H9 (cell line): ENCODE results near the gene PCDHGB5. TPM values are rescaled to one million over a fixed set of nuclear protein-coding genes. Genes with fewer than 3 reads are reported as not detected.

Experiments used
- DNase-seq: peaks from one replicate; pipeline ENCODE4 v3.0.0-alpha.2; 2017
- H2AFZ ChIP-seq: one replicate; pipeline ENCODE4 v1.6.1; 2013; ENCODE audit warnings: mild to moderate bottlenecking, low read length, control low read depth, moderate library complexity
- H2AK5ac ChIP-seq: 2 replicates; pipeline ENCODE4 v1.6.1; 2013; ENCODE audit warnings: low read length, control low read depth, mixed read lengths; ENCODE audit not compliant: insufficient read length
- H2BK120ac ChIP-seq: one replicate; pipeline ENCODE4 v1.6.1; 2013; ENCODE audit warnings: low read depth, mild to moderate bottlenecking, low read length, control low read depth, inconsistent platforms; ENCODE audit not compliant: poor library complexity, severe bottlenecking
- H2BK12ac ChIP-seq: 2 replicates; pipeline ENCODE4 v1.6.1; 2013; ENCODE audit warnings: low read length, control low read depth, mixed read lengths, low read depth; ENCODE audit not compliant: insufficient read length
- H2BK15ac ChIP-seq: 2 replicates; pipeline ENCODE4 v1.6.1; 2013; ENCODE audit warnings: low read depth, low read length, control low read depth
- H2BK20ac ChIP-seq: one replicate; pipeline ENCODE4 v1.6.1; 2013; ENCODE audit warnings: low read depth, mild to moderate bottlenecking, low read length, control low read depth, inconsistent platforms; ENCODE audit not compliant: poor library complexity, severe bottlenecking
- H2BK5ac ChIP-seq: 2 replicates; pipeline ENCODE4 v1.6.1; 2013; ENCODE audit warnings: low read length, control low read depth, mixed read lengths; ENCODE audit not compliant: insufficient read length
- H3K14ac ChIP-seq: 2 replicates; pipeline ENCODE4 v1.6.1; 2013; ENCODE audit warnings: low read length, control low read depth; ENCODE audit not compliant: insufficient read depth
- H3K18ac ChIP-seq: 2 replicates; pipeline ENCODE4 v1.6.1; 2013; ENCODE audit warnings: low read depth, mild to moderate bottlenecking, mixed read lengths, low read length, control low read depth; ENCODE audit not compliant: insufficient read length
- H3K23ac ChIP-seq: 2 replicates; pipeline ENCODE4 v1.6.1; 2013; ENCODE audit warnings: low read length, control low read depth, mixed read lengths, low read depth; ENCODE audit not compliant: insufficient read length
- H3K23me2 ChIP-seq: 2 replicates; pipeline ENCODE4 v1.6.1; 2013; ENCODE audit warnings: low read depth, mild to moderate bottlenecking, mixed read lengths, low read length, control low read depth; ENCODE audit not compliant: insufficient read length, poor library complexity, severe bottlenecking
- H3K27ac ChIP-seq: 2 replicates; pipeline ENCODE4 v1.5.1; 2013; ENCODE audit warnings: low read length, control low read depth, mixed read lengths, low read depth; ENCODE audit not compliant: insufficient read length
- H3K27me3 ChIP-seq: 2 replicates; pipeline ENCODE4 v1.6.1; 2013; ENCODE audit warnings: low read length, control low read depth, inconsistent platforms; ENCODE audit not compliant: insufficient read depth
- H3K4ac ChIP-seq: 2 replicates; pipeline ENCODE4 v1.6.1; 2013; ENCODE audit warnings: low read depth, mild to moderate bottlenecking, control low read depth, inconsistent platforms, low read length, moderate library complexity
- H3K4me1 ChIP-seq: 2 replicates; pipeline ENCODE4 v1.6.1; 2013; ENCODE audit warnings: low read length, control low read depth, inconsistent platforms; ENCODE audit not compliant: insufficient read depth
- H3K4me2 ChIP-seq: 2 replicates; pipeline ENCODE4 v1.6.1; 2013; ENCODE audit warnings: low read length, control low read depth, mixed read lengths; ENCODE audit not compliant: insufficient read length, insufficient read depth
- H3K56ac ChIP-seq: 2 replicates; pipeline ENCODE4 v1.6.1; 2013; ENCODE audit warnings: low read depth, mild to moderate bottlenecking, mixed read lengths, low read length, control low read depth; ENCODE audit not compliant: insufficient read length
- H3K79me1 ChIP-seq: 2 replicates; pipeline ENCODE4 v1.6.1; 2013; ENCODE audit warnings: low read depth, mild to moderate bottlenecking, moderate library complexity, low read length, control low read depth, inconsistent platforms; ENCODE audit not compliant: insufficient read depth, poor library complexity, severe bottlenecking
- H3K79me2 ChIP-seq: 2 replicates; pipeline ENCODE4 v1.6.1; 2013; ENCODE audit warnings: low read length, control low read depth, inconsistent platforms; ENCODE audit not compliant: insufficient read depth
- H3K9ac ChIP-seq: 2 replicates; pipeline ENCODE4 v1.6.1; 2013; ENCODE audit warnings: low read length, control low read depth, mixed read lengths; ENCODE audit not compliant: insufficient read length; ENCODE audit errors: extremely low read depth
- H3K9me3 ChIP-seq: one replicate; pipeline ENCODE4 v1.6.1; 2013; ENCODE audit warnings: low read depth, low read length, inconsistent platforms; ENCODE audit not compliant: control insufficient read depth
- H3T11ph ChIP-seq: one replicate; pipeline ENCODE4 v1.6.1; 2013; ENCODE audit warnings: mild to moderate bottlenecking, low read length, control low read depth, inconsistent platforms
- H4K20me1 ChIP-seq: one replicate; pipeline ENCODE4 v1.6.1; 2013; ENCODE audit not compliant: control insufficient read depth, insufficient read length, insufficient read depth
- H4K5ac ChIP-seq: 2 replicates; pipeline ENCODE4 v1.6.1; 2013; ENCODE audit warnings: low read depth, mild to moderate bottlenecking, mixed read lengths, low read length, control low read depth; ENCODE audit not compliant: insufficient read length
- H4K8ac ChIP-seq: replicated peaks from 2 replicates; pipeline ENCODE4 v1.6.1; 2013; ENCODE audit warnings: low read length, control low read depth, mixed read lengths, low read depth; ENCODE audit not compliant: insufficient read length
- H4K91ac ChIP-seq: 2 replicates; pipeline ENCODE4 v1.6.1; 2013; ENCODE audit warnings: low read depth, mild to moderate bottlenecking, moderate library complexity, mixed read lengths, low read length, control low read depth; ENCODE audit not compliant: insufficient read length
- H3K27ac Mint-ChIP-seq, 3 experiments: 2 replicates in 2 of 3; 3 replicates in 1 of 3; pipeline ENCODE4 v1.8.0; 2020 to 2021; ENCODE audit warnings: mixed read lengths in 3 of 3, mild to moderate bottlenecking in 1 of 3, moderate library complexity in 1 of 3
- H3K27me3 Mint-ChIP-seq: 2 replicates; pipeline ENCODE4 v1.8.0; 2021; ENCODE audit warnings: low read depth, mild to moderate bottlenecking, moderate library complexity, mixed read lengths
- H3K36me3 Mint-ChIP-seq, 3 experiments: 2 replicates in 2 of 3; 3 replicates in 1 of 3; pipeline ENCODE4 v1.8.0; 2020 to 2021; ENCODE audit warnings: low read depth in 3 of 3, mixed read lengths in 3 of 3; ENCODE audit not compliant: insufficient read depth in 1 of 3
- H3K4me1 Mint-ChIP-seq, 2 experiments: 2 replicates each; pipeline ENCODE4 v1.8.0; 2020; ENCODE audit warnings: mixed read lengths in 2 of 2
- H3K4me3 Mint-ChIP-seq, 2 experiments: 2 replicates in 1 of 2; 3 replicates in 1 of 2; pipeline ENCODE4 v1.8.0; 2020 to 2021; ENCODE audit warnings: mild to moderate bottlenecking in 2 of 2, mixed read lengths in 2 of 2, moderate library complexity in 1 of 2
- H3K9me3 Mint-ChIP-seq, 2 experiments: 2 replicates in 1 of 2; 3 replicates in 1 of 2; pipeline ENCODE4 v1.8.0; 2020; ENCODE audit warnings: mild to moderate bottlenecking in 2 of 2, mixed read lengths in 2 of 2, moderate library complexity in 1 of 2
- WGBS: extraction: QIAGEN DNeasy Blood & Tissue Kit; methylation state at CpG from one replicate; pipeline ENCODE4 v1.1.7; 2013; ENCODE audit warnings: missing lambda C conversion rate, low lambda C conversion rate, mixed read lengths; ENCODE audit not compliant: insufficient read length; ENCODE audit errors: extremely low coverage; 5-methylcytosine and 5-hydroxymethylcytosine counted together
- total RNA-seq: library from RNA; stranded (reverse); gene quantifications from 2 replicates; pipeline ENCODE4 v1.2.1, GENCODE V29; 2021
- TF ChIP-seq, protein P1 (sequence below): fragments of 200-600 bp; sonication (generic); conservative IDR thresholded peaks from 3 replicates; pipeline ENCODE4 v1.8.0; 2021; ENCODE audit warnings: antibody characterized with exemption, mild to moderate bottlenecking

PCDHGB5 gene
- total RNA-seq, 1 experiment from 2014 or later: 3.8 TPM

DNA sequence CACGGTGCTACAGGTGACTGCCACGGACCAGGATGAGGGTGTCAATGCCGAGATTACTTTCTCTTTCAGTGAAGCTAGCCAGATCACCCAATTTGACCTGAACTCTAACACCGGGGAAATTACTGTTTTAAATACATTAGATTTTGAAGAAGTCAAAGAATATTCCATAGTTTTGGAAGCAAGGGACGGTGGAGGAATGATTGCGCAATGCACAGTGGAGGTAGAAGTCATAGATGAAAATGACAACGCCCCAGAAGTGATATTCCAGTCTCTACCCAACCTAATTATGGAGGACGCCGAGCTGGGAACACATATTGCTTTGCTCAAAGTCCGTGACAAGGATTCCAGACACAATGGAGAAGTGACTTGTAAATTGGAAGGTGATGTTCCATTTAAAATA is 9.1 kb upstream of the PCDHGB5 start:
- H3K4me2 ChIP-seq: no peak overlapping the region
- no peak overlapping the region for H2BK15ac ChIP-seq
- H4K20me1 ChIP-seq: no peaks in the 10 kb centered on the region
- no peak overlapping the region for H4K5ac ChIP-seq
- H3K9me3 ChIP-seq: peaks cover 41% of the 10 kb centered on the region
- H3K4ac ChIP-seq: no peak overlapping the region
- no peak overlapping the region for H2AK5ac ChIP-seq
- H4K91ac ChIP-seq: no peak overlapping the region
- no peak overlapping the region for H2BK5ac ChIP-seq
- H3K23me2 ChIP-seq: no peaks in the 10 kb centered on the region
- no peak overlapping the region for H4K8ac ChIP-seq
- H3K4me1 ChIP-seq: 0 out of 2 replicates have a peak, but pooled peaks cover 2% of the 10 kb centered on the region
- no peak overlapping the region for H3K23ac ChIP-seq
- H3K56ac ChIP-seq: no peak overlapping the region
- no peak overlapping the region for H3K14ac ChIP-seq
- H3K18ac ChIP-seq: no peak overlapping the region
- no peaks in the 10 kb centered on the region for H3K27me3 ChIP-seq
- H3K36me3 Mint-ChIP-seq: peaks cover 23 to 62% (median 43%) of the 10 kb centered on the region in 3 experiments
- no peak overlapping the region for H2BK120ac ChIP-seq
- no peak for DNase-seq
- H2BK20ac ChIP-seq: no peak overlapping the region
- H3T11ph ChIP-seq: no peak overlapping the region
- no CpG with 5 or more reads among the region's 10 CpGs for WGBS
- H3K27ac ChIP-seq: no peak overlapping the region
- H3K79me1 ChIP-seq: no peaks in the 10 kb centered on the region
- peaks cover 69 to 74% of the 10 kb centered on the region in 2 experiments for H3K9me3 Mint-ChIP-seq
- H3K27me3 Mint-ChIP-seq: peaks cover 13% of the 10 kb centered on the region
- no peak overlapping the region for H3K9ac ChIP-seq
- no peak overlapping the region for H3K4me3 Mint-ChIP-seq
- TF ChIP-seq, protein P1, sequence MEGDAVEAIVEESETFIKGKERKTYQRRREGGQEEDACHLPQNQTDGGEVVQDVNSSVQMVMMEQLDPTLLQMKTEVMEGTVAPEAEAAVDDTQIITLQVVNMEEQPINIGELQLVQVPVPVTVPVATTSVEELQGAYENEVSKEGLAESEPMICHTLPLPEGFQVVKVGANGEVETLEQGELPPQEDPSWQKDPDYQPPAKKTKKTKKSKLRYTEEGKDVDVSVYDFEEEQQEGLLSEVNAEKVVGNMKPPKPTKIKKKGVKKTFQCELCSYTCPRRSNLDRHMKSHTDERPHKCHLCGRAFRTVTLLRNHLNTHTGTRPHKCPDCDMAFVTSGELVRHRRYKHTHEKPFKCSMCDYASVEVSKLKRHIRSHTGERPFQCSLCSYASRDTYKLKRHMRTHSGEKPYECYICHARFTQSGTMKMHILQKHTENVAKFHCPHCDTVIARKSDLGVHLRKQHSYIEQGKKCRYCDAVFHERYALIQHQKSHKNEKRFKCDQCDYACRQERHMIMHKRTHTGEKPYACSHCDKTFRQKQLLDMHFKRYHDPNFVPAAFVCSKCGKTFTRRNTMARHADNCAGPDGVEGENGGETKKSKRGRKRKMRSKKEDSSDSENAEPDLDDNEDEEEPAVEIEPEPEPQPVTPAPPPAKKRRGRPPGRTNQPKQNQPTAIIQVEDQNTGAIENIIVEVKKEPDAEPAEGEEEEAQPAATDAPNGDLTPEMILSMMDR: no peak
- no peaks in the 10 kb centered on the region for H3K79me2 ChIP-seq
- H3K4me1 Mint-ChIP-seq: no peaks in the 10 kb centered on the region
- H2BK12ac ChIP-seq: no peak overlapping the region
- H2AFZ ChIP-seq: no peak overlapping the region
- no peak overlapping the region for H3K27ac Mint-ChIP-seq
